ENCODE results near the gene FGR. TPM values are rescaled to one million over a fixed set of nuclear protein-coding genes. Genes with fewer than 3 reads are reported as not detected.

The FGR gene
- total and polyA plus RNA-seq, 2 of the 13 experiments (the other 11 are each of a cell fraction or from before 2014, with no cell fraction given), result not detected

- no peak for TF ChIP-seq ZNF513 (CRISPR knock-in tag; conservative IDR thresholded peaks at IDR 0.05)
- TF ChIP-seq ZNF367 (CRISPR knock-in tag; IDR thresholded peaks at IDR 0.05; ENCODE audit: borderline replicate concordance), result no peak
- TF ChIP-seq ZNF703 (CRISPR knock-in tag; IDR thresholded peaks at IDR 0.05; ENCODE audit: borderline replicate concordance), result no peak
- TF ChIP-seq STAT6 (CRISPR knock-in tag; IDR thresholded peaks at IDR 0.05; ENCODE audit: borderline replicate concordance), result no peak
- TF ChIP-seq NFAT5 (CRISPR knock-in tag; IDR thresholded peaks at IDR 0.05), result no peak
- TF ChIP-seq KDM6A (CRISPR knock-in tag; IDR thresholded peaks at IDR 0.05; ENCODE audit: low read depth), result no peak
- no peak for TF ChIP-seq ZNF558 (CRISPR knock-in tag; IDR thresholded peaks at IDR 0.05; ENCODE audit: borderline replicate concordance)
- no peak for TF ChIP-seq MAX (IDR thresholded peaks at IDR 0.05)
- no peak for TF ChIP-seq EZH2 (conservative IDR thresholded peaks at IDR 0.05; ENCODE audit: low read depth, low read length)
- TF ChIP-seq SOX6 (IDR thresholded peaks at IDR 0.05), result no peak
- TF ChIP-seq SOX6 (CRISPR knock-in tag; IDR thresholded peaks at IDR 0.05), result peak; percentile 61
- no peak for TF ChIP-seq NFKB2 (CRISPR knock-in tag; IDR thresholded peaks at IDR 0.05; ENCODE audit: borderline replicate concordance)
- TF ChIP-seq NFRKB (IDR thresholded peaks at IDR 0.05), result no peak
- TF ChIP-seq HOXA9 (CRISPR knock-in tag; IDR thresholded peaks at IDR 0.05; ENCODE audit: borderline replicate concordance), result no peak
- TF ChIP-seq MED1 (CRISPR knock-in tag; IDR thresholded peaks at IDR 0.05), result peak; percentile 19; the same call in 1 of the 2 replicates
- TF ChIP-seq ZFP62 (CRISPR knock-in tag; IDR thresholded peaks at IDR 0.05), result no peak
- no peak for TF ChIP-seq ZNF563 (CRISPR knock-in tag; IDR thresholded peaks at IDR 0.05)
- no peak for TF ChIP-seq ZSCAN12 (CRISPR knock-in tag; IDR thresholded peaks at IDR 0.05)
- no peak for TF ChIP-seq ZNF879 (CRISPR knock-in tag; IDR thresholded peaks at IDR 0.05)
Measured at GRCh38 chr1:27621051-27621920, 13.7 kb downstream of the FGR start (continued).
